COLO668 (cell line): ENCODE measurements around the gene AP4E1.
"Not testable (repeated sequence)": the region's sequence is repeated elsewhere in the genome, so short reads cannot be mapped to it uniquely, and the experiment has no call there.

Experiments used
- DNase-seq: peaks from one replicate; lab custom pipeline; 2025; ENCODE audit not compliant: unreplicated experiment; lab: John Stamatoyannopoulos, UW

Gene AP4E1

GRCh38 chr15:50888054-50888453 is 20.4 kb upstream of the AP4E1 start:
- no peak for DNase-seq

GRCh38 chr15:50889589-50889988 is 18.9 kb upstream of the AP4E1 start:
- no peak for DNase-seq

DNA sequence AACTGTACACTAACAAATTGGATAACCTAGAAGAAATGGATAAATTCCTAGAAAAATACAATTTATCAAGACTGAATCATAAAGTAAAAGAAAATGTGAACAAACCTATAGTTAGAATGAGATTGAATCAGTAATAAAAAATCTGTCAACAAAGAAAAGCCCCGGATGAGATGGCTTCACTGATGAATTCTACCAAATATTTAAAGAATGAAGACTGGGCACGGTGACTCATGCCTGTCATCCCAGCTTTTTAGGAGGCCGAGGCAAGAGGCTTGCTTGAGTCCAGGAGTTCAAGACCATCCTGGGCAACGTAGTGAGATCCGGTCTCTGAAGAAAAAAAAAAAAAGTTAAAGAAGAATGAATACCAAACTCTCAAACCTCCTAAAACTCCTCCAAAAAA is 17.7 kb upstream of the AP4E1 start:
- no peak for DNase-seq

GRCh38 chr15:50891159-50891558 is 17.3 kb upstream of the AP4E1 start:
- DNase-seq: no peak

DNA sequence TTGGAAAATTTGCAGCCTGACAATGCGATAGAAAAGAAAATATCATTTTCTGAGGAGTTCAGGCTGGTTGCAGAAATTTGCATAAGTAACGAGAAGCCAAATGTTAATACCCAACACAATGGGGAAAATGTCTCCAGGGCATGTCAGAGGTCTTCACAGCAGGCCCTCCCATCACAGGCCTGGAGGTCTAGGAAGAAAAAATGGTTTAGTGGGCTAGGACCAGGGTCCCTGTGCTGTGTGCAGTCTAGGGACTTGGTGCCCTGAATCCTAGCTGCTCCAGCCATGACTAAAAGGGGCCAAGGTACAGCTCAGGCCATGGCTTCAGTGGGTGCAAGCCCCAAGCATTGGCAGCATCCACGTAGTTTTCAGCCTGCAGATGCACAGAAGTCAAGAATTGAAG is 14.5 kb upstream of the AP4E1 start:
- no peak for DNase-seq

GRCh38 chr15:50901390-50901789 is 7.1 kb upstream of the AP4E1 start:
- DNase-seq: not testable (repeated sequence)

GRCh38 chr15:50904211-50904610 is 4.3 kb upstream of the AP4E1 start:
- no peak for DNase-seq

- DNase-seq: no peak
These were observed 3.4 kb upstream of the AP4E1 start for GRCh38 chr15:50905055-50905454.

GRCh38 chr15:50906954-50907600 is 1.4 kb upstream of the AP4E1 start:
- peak; percentile 5 for DNase-seq

GRCh38 chr15:50907601-50908208 is 778 bp upstream of the AP4E1 start:
- peak; percentile 56 for DNase-seq

- DNase-seq: no peak
These were observed 481 bp downstream of the AP4E1 start for GRCh38 chr15:50909010-50909317.

GRCh38 chr15:50910426-50910795 is 1.9 kb downstream of the AP4E1 start:
- DNase-seq: not testable (repeated sequence)

DNA sequence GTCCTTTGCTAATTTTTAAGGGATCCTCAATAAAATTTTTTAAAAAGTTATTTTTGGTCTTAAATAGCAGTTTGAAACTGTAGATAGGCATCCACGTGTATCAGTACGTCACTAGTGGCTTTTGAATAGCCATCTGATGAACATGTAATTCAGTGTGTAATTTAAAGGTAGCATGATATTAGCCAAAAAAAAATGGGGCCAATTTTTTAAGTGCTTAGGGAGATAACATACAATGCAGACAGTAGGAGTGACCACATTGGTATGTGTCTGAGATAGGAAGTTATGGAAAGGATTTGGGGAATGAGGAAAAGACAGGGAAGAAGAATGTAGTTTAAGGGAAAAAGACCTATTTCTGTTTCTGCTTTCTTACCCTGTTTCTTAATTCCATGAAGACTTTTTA is 2.5 kb downstream of the AP4E1 start:
- DNase-seq: no peak

DNA sequence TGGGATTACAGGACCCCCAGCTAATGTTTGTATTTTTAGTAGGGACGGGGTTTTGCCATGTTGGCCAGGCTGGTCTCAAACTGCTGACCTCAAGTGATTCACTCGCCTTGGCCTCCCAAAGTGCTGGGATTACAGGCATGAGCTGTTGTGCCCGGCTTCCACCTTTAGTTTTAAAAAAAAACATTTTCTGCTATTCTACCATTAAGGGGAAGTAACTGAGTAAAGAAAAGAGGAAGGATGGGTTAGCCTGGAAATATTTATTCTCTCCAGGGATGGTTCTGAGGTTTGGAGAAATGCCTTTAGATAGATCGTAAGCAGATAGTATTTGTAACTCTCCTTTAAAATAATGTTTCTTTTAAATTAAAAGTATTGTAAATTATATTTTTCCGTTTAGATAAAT is 3.1 kb downstream of the AP4E1 start:
- no peak for DNase-seq

DNA sequence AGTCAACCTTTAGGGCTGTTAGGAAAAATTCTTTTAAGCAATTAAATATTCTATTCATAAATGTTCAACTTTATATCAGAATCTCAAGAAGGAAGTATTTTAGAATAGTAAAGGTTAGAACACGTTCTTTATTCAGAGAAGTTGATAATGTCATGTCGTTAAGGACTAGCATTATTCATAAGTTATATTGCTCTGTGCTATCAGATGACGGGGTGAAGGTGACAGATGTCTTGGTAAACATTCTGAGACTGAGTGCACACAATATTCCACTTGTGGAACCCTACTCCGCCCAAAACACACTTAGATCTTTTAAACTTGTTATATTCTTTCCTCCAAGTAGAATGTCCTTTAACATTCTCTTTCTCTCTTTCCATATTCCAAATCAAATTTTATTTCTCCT is 7.9 kb downstream of the AP4E1 start:
- no peak for DNase-seq

- DNase-seq: not testable (repeated sequence)
These were observed 10.9 kb downstream of the AP4E1 start for GRCh38 chr15:50919359-50919758.

- DNase-seq: no peak
These were observed 16.8 kb downstream of the AP4E1 start for GRCh38 chr15:50925281-50925680.

DNA sequence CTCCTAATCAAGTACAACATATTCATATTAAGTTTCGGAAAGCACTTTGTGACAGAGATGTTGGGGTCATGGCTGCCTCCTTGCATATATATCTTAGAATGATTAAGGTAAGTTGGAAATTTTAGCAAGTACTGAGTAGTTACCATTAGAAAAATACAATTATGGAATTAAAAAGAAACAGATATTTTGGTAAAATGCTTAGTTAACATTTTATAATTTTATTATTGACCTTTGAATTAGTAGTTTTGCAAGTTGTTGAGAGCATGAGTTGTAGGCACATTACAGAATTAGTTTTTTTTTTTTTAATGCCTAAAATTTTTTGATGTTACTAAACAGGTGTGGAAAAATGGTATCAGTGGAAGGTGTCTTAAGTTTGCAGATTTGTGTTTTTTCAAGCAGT is 20.6 kb downstream of the AP4E1 start:
- DNase-seq: no peak

- DNase-seq: no peak
These were observed 22.3 kb downstream of the AP4E1 start for GRCh38 chr15:50930792-50931191.

- no peak for DNase-seq
These were observed 24.9 kb downstream of the AP4E1 start for GRCh38 chr15:50933341-50933740.

GRCh38 chr15:50938525-50938924 is 30.0 kb downstream of the AP4E1 start:
- DNase-seq: no peak

DNA sequence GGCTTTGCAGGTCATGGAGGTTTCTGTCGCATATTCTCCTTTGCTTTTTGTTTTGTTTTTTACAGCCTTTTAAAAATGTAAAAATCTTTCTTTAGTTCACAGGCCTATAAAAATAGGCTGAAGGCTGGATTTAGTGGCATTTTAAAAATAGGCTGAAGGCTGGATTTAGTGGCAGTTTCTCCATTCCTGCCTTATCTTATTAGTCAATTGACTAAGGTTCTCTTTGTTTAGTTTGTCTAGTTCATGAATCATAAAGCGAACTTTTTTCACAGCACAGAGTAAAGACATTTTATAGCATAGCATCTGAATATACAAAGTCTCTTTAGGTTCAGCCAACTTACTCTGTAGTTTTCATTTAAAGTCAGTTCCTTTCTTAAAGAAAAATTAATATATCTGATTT is 31.4 kb downstream of the AP4E1 start:
- DNase-seq: no peak

DNA sequence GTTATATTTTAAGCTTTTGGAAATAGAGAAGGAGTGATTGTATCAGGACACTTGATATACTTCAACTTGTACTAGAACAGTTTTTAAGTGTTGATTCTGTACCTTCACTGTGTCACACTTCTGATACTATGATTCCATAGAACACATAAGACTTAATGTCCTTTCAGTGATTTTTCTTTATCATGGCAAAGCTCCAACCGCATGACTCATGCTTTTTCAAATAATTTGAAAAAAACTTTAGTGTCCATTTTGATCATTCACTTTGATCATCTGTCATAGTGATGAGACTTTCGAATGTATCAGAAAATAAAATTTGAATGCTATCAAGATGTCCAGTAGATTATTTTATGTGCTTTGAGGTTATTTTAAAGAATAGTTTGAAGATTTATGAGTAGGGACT is 32.0 kb downstream of the AP4E1 start:
- DNase-seq: no peak
